ENCODE data around the gene OSBPL8. TPM values are rescaled to one million over a fixed set of nuclear protein-coding genes. Genes with fewer than 3 reads are reported as not detected.

Gene OSBPL8
- total RNA-seq, 2 donors from 2014 or later: 25.9 to 32.8 TPM

GRCh38 chr12:76529226-76529918 is 30.2 kb downstream of the OSBPL8 start:
- TF ChIP-seq, protein P1, sequence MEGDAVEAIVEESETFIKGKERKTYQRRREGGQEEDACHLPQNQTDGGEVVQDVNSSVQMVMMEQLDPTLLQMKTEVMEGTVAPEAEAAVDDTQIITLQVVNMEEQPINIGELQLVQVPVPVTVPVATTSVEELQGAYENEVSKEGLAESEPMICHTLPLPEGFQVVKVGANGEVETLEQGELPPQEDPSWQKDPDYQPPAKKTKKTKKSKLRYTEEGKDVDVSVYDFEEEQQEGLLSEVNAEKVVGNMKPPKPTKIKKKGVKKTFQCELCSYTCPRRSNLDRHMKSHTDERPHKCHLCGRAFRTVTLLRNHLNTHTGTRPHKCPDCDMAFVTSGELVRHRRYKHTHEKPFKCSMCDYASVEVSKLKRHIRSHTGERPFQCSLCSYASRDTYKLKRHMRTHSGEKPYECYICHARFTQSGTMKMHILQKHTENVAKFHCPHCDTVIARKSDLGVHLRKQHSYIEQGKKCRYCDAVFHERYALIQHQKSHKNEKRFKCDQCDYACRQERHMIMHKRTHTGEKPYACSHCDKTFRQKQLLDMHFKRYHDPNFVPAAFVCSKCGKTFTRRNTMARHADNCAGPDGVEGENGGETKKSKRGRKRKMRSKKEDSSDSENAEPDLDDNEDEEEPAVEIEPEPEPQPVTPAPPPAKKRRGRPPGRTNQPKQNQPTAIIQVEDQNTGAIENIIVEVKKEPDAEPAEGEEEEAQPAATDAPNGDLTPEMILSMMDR (IDR thresholded peaks at IDR 0.05): no peak
- H3K27me3 ChIP-seq: no peaks in the 10 kb centered on the region
- H3K4me1 ChIP-seq: no peaks in the 10 kb centered on the region
- no peaks in the 10 kb centered on the region for H3K9me3 ChIP-seq
- no peak for DNase-seq
- no peak overlapping the region for H3K27ac ChIP-seq
- H3K4me3 ChIP-seq: no peak overlapping the region
- no peaks in the 10 kb centered on the region for H3K36me3 ChIP-seq
- intact Hi-C loops (cut with DNase I): no loop called here
- no peak overlapping the region for H3K9ac ChIP-seq (ENCODE audit: low read depth in 2 of 2, low read length in 2 of 2)

DNA sequence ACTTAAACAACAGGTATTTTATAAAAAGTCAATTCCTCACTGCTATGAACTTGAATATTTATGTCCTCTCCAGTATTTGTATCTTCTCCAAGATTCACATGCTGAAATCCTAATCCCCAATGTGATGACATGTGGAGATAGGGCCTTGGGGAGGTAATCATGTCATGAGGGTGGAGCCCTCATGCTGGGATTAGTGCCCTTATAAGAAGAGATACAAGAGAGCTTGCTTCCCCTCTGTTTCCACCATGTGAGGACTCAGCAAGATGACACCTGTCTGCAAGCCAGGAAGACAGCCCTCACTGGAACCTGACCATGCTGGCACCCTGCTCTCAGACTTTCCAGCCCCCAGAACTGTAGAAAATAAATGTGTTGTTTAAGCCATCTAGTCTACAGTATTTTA is 36.2 kb downstream of the OSBPL8 start:
- DNase-seq: no peak
- intact Hi-C loops (cut with DNase I): no loop called here
- H3K4me3 ChIP-seq: no peak overlapping the region
- TF ChIP-seq, protein P1 (IDR thresholded peaks at IDR 0.05): no peak
- H3K4me1 ChIP-seq: no peaks in the 10 kb centered on the region
- H3K27me3 ChIP-seq: no peaks in the 10 kb centered on the region
- no peaks in the 10 kb centered on the region for H3K9me3 ChIP-seq
- H3K36me3 ChIP-seq: no peaks in the 10 kb centered on the region
- no peak overlapping the region for H3K9ac ChIP-seq (ENCODE audit: low read depth in 2 of 2, low read length in 2 of 2)
- H3K27ac ChIP-seq: no peak overlapping the region

- intact Hi-C loops (cut with DNase I): no loop called here
- DNase-seq: no peak
- Histone ChIP-seq H3K36me3 (no peaks in the 10 kb centered on the region), H3K9me3 (no peaks in the 10 kb centered on the region), H3K4me1 (no peaks in the 10 kb centered on the region), H3K27me3 (no peaks in the 10 kb centered on the region), H3K4me3 (no peak overlapping the region), H3K27ac (no peak overlapping the region), H3K9ac (ENCODE audit: low read depth in 2 of 2, low read length in 2 of 2) (no peak overlapping the region)
- TF ChIP-seq, protein P1 (IDR thresholded peaks at IDR 0.05): no peak
Observed at GRCh38 chr12:76520348-76520747, 39.2 kb downstream of the OSBPL8 start.

DNA sequence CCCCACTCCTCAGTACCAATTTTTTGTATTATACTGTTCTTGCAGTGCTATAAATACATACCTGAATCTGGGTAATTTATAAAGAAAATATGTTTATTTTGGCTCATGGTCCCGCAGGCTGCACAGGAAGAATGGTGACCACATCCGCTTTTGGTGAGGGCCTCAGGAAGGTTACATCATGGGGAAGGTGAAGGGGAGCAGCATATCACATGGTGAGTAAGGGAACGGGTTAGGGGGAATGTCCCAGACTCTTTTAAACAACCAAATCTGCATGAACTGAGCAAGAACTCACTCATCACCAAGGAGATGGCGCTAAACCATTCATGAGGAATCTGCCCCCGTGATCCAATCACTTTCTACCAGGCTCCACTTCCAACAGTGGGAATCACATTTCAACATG is 40.0 kb downstream of the OSBPL8 start:
- H3K4me1 ChIP-seq: no peaks in the 10 kb centered on the region
- no peaks in the 10 kb centered on the region for H3K27me3 ChIP-seq
- TF ChIP-seq, protein P1 (IDR thresholded peaks at IDR 0.05): no peak
- intact Hi-C loops (cut with DNase I): no loop called here
- H3K36me3 ChIP-seq: no peaks in the 10 kb centered on the region
- DNase-seq: no peak
- H3K9me3 ChIP-seq: no peaks in the 10 kb centered on the region
- H3K9ac ChIP-seq (ENCODE audit: low read depth in 2 of 2, low read length in 2 of 2): no peak overlapping the region
- H3K4me3 ChIP-seq: no peak overlapping the region
- H3K27ac ChIP-seq: no peak overlapping the region

DNA sequence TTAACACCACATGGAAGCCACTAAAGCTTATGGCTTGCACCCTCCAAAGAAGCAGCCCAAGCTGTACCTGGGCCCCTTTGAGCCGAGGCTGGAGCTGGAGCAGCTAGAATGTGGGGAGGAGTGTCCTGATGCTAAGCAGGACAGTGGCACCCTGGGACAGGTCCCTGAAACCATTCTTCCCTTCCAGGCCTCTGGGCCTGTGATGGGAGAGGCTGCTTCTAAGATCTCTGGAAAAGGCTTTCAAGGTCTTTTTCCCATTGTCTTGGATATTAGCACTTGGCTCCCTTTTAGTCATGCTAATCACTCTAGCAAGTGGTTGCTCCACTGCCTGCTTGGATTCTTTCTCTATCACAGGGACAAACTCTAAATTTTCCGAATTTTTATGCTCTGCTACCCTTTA is 40.9 kb downstream of the OSBPL8 start:
- Histone ChIP-seq H3K27ac (no peak overlapping the region), H3K9ac (ENCODE audit: low read depth in 2 of 2, low read length in 2 of 2) (no peak overlapping the region), H3K4me1 (no peaks in the 10 kb centered on the region), H3K9me3 (no peaks in the 10 kb centered on the region), H3K36me3 (no peaks in the 10 kb centered on the region), H3K27me3 (no peaks in the 10 kb centered on the region), H3K4me3 (no peak overlapping the region)
- TF ChIP-seq, protein P1 (IDR thresholded peaks at IDR 0.05): no peak
- intact Hi-C loops (cut with DNase I): no loop called here
- DNase-seq: no peak

Data from colonic mucosa (tissue), 4 donors.